ENCODE data around the gene SMC4. TPM values are rescaled to one million over a fixed set of nuclear protein-coding genes. Genes with fewer than 3 reads are reported as not detected.
A peak's percentile ranks its signal among the peaks of the same experiment; 100 is the strongest.

Gene SMC4
- total RNA-seq, 2 experiments from 2014 or later = 251 to 279 TPM

GRCh38 chr3:160479376-160479775 is 79.9 kb downstream of the SMC4 start:
- no peak for DNase-seq
- Mint-ChIP-seq H3K4me3 (no peak overlapping the region), H3K27ac (no peak overlapping the region), H3K27me3 (peaks cover 7% of the 10 kb centered on the region), H3K9me3 (ENCODE audit: low read depth) (no peaks in the 10 kb centered on the region), H3K4me1 (peaks cover 5% of the 10 kb centered on the region), H3K36me3 (no peaks in the 10 kb centered on the region)
- ATAC-seq = no peak
- CTCF ChIA-PET = no interaction called here

GRCh38 chr3:160480931-160481330 is 81.5 kb downstream of the SMC4 start:
- Mint-ChIP-seq H3K27ac (no peak overlapping the region), H3K27me3 (peaks cover 5% of the 10 kb centered on the region), H3K9me3 (ENCODE audit: low read depth) (no peaks in the 10 kb centered on the region), H3K4me3 (no peak overlapping the region), H3K4me1 (peaks cover 10% of the 10 kb centered on the region), H3K36me3 (no peaks in the 10 kb centered on the region)
- CTCF ChIA-PET = no interaction called here
- DNase-seq = no peak
- ATAC-seq = no peak

GRCh38 chr3:160481856-160482255 is 82.4 kb downstream of the SMC4 start:
- no peaks in the 10 kb centered on the region for H3K36me3 Mint-ChIP-seq
- DNase-seq (no peak), ATAC-seq (no peak)
- peaks cover 3% of the 10 kb centered on the region for H3K27me3 Mint-ChIP-seq
- CTCF ChIA-PET = interaction anchor here (1.5 kb wide), 1 partner anchor 449 kb away, joined by 4 read pairs; no protein-coding TSS in a partner anchor
- peaks cover 10% of the 10 kb centered on the region for H3K4me1 Mint-ChIP-seq
- H3K4me3 Mint-ChIP-seq = no peak overlapping the region
- no peaks in the 10 kb centered on the region for H3K9me3 Mint-ChIP-seq (ENCODE audit: low read depth)
- H3K27ac Mint-ChIP-seq = no peak overlapping the region

- Mint-ChIP-seq H3K9me3 (ENCODE audit: low read depth) (no peaks in the 10 kb centered on the region), H3K36me3 (no peaks in the 10 kb centered on the region), H3K27me3 (no peaks in the 10 kb centered on the region), H3K4me1 (peaks cover 9% of the 10 kb centered on the region), H3K4me3 (no peak overlapping the region), H3K27ac (no peak overlapping the region)
- ATAC-seq (no peak), DNase-seq (no peak)
- CTCF ChIA-PET = interaction anchor here (1.5 kb wide), 1 partner anchor 450 kb away, joined by 4 read pairs; no protein-coding TSS in a partner anchor
Measured at GRCh38 chr3:160482796-160483195, 83.3 kb downstream of the SMC4 start.

Small RNA genes within 50 kb of the gene (microRNA-seq; reads per million reads assigned to microRNA genes)
- gene MIR15B (2,599 reads per million, percentile 89 among the genes with 10 or more reads in this experiment), gene MIR16-2 (965 reads per million, percentile 83 among the genes with 10 or more reads in this experiment)

Other genes with a start within 250 kb of the SMC4 start
- under 1 TPM; 0.15 to 0.23 TPM for gene C3orf80, start 174.2 kb upstream of the SMC4 start, total RNA-seq
- gene IFT80, start 425 bp upstream of the SMC4 start, total RNA-seq = 10 to 100 TPM; 25.4 to 26.3 TPM
- gene TRIM59, start 50.1 kb downstream of the SMC4 start, total RNA-seq = 10 to 100 TPM; 48.0 to 51.6 TPM
- 10 to 100 TPM; 38.2 to 51.8 TPM for gene KPNA4, start 165.9 kb downstream of the SMC4 start, total RNA-seq

All from activated CD8-positive, alpha-beta memory T cell treated with anti-CD3 and anti-CD28 coated beads, Interleukin-2, amount 10 ng/mL, durations not matched to agents 7 days and 5 days (primary cell).